Measurements from ENCODE around the gene DCST2.
"Not testable (repeated sequence)": the region's sequence is repeated elsewhere in the genome, so short reads cannot be mapped to it uniquely, and the experiment has no call there.

DCST2 gene

GRCh38 chr1:154998201-154998780 lies 35.3 kb downstream of the DCST2 start:
- Histone ChIP-seq H3K27ac (ENCODE audit: low read depth, low read length) (no peak overlapping the region), H3K27me3 (ENCODE audit: low read length) (no peaks in the 10 kb centered on the region), H3F3A (ENCODE audit: insufficient read depth) (peaks cover 16% of the 10 kb centered on the region), H3K9ac (ENCODE audit: low read length) (no peak overlapping the region), H3K4me2 (ENCODE audit: low read depth, low read length, poor library complexity, severe bottlenecking) (no peak overlapping the region), H3K79me2 (ENCODE audit: insufficient read depth, low read length) (no peaks in the 10 kb centered on the region), H2AFZ (ENCODE audit: low read depth, low read length, severe bottlenecking) (no peak overlapping the region), H3K9me3 (ENCODE audit: insufficient read depth, low read length) (no peaks in the 10 kb centered on the region), H4K20me1 (ENCODE audit: low read depth, low read length) (no peaks in the 10 kb centered on the region), H3K9me2 (replicated peaks; ENCODE audit: insufficient read depth, low read length) (no peaks in the 10 kb centered on the region), H3K36me3 (ENCODE audit: low read length) (no peaks in the 10 kb centered on the region), H3K4me3 (ENCODE audit: insufficient read depth, low read length, poor library complexity, severe bottlenecking) (no peak overlapping the region)
- TF ChIP-seq CTCF (IDR thresholded peaks at IDR 0.05; ENCODE audit: insufficient read depth, low read length, poor library complexity, severe bottlenecking) (no peak), EZH2phosphoT487 (conservative IDR thresholded peaks at IDR 0.05; ENCODE audit: low read length) (no peak)

- Histone ChIP-seq H3K79me2 (ENCODE audit: insufficient read depth, low read length) (no peaks in the 10 kb centered on the region), H4K20me1 (ENCODE audit: low read depth, low read length) (no peaks in the 10 kb centered on the region), H3F3A (ENCODE audit: insufficient read depth) (peaks cover 16% of the 10 kb centered on the region), H3K4me2 (ENCODE audit: low read depth, low read length, poor library complexity, severe bottlenecking) (no peak overlapping the region), H3K9ac (ENCODE audit: low read length) (no peak overlapping the region), H3K27me3 (ENCODE audit: low read length) (no peaks in the 10 kb centered on the region), H2AFZ (ENCODE audit: low read depth, low read length, severe bottlenecking) (no peak overlapping the region), H3K9me3 (ENCODE audit: insufficient read depth, low read length) (no peaks in the 10 kb centered on the region), H3K36me3 (ENCODE audit: low read length) (no peaks in the 10 kb centered on the region), H3K27ac (ENCODE audit: low read depth, low read length) (no peak overlapping the region), H3K4me3 (ENCODE audit: insufficient read depth, low read length, poor library complexity, severe bottlenecking) (no peak overlapping the region), H3K9me2 (replicated peaks; ENCODE audit: insufficient read depth, low read length) (no peaks in the 10 kb centered on the region)
- TF ChIP-seq EZH2phosphoT487 (conservative IDR thresholded peaks at IDR 0.05; ENCODE audit: low read length), result no peak
- TF ChIP-seq CTCF (IDR thresholded peaks at IDR 0.05; ENCODE audit: insufficient read depth, low read length, poor library complexity, severe bottlenecking), result no peak
These were observed 36.4 kb downstream of the DCST2 start for GRCh38 chr1:154996966-154997701.

- H3K27me3 ChIP-seq (ENCODE audit: low read length); H4K20me1 ChIP-seq (ENCODE audit: low read depth, low read length); H3K4me2 ChIP-seq (ENCODE audit: low read depth, low read length, poor library complexity, severe bottlenecking); H3K4me3 ChIP-seq (ENCODE audit: insufficient read depth, low read length, poor library complexity, severe bottlenecking); H3K36me3 ChIP-seq (ENCODE audit: low read length); H3K79me2 ChIP-seq (ENCODE audit: insufficient read depth, low read length); H3K9me2 ChIP-seq (replicated peaks; ENCODE audit: insufficient read depth, low read length); H3K9ac ChIP-seq (ENCODE audit: low read length); H3K27ac ChIP-seq (ENCODE audit: low read depth, low read length); H3K9me3 ChIP-seq (ENCODE audit: insufficient read depth, low read length); H2AFZ ChIP-seq (ENCODE audit: low read depth, low read length, severe bottlenecking): not testable (repeated sequence)
- peaks cover 16% of the 10 kb centered on the region for H3F3A ChIP-seq (ENCODE audit: insufficient read depth)
These were observed 38.1 kb downstream of the DCST2 start for GRCh38 chr1:154995301-154995983.

- Histone ChIP-seq H3K9me2 (replicated peaks; ENCODE audit: insufficient read depth, low read length) (no peaks in the 10 kb centered on the region), H3K36me3 (ENCODE audit: low read length) (no peaks in the 10 kb centered on the region), H3F3A (ENCODE audit: insufficient read depth) (peaks cover 9% of the 10 kb centered on the region), H3K27ac (ENCODE audit: low read depth, low read length) (no peak overlapping the region), H3K79me2 (ENCODE audit: insufficient read depth, low read length) (no peaks in the 10 kb centered on the region), H3K9ac (ENCODE audit: low read length) (no peak overlapping the region), H2AFZ (ENCODE audit: low read depth, low read length, severe bottlenecking) (no peak overlapping the region), H4K20me1 (ENCODE audit: low read depth, low read length) (no peaks in the 10 kb centered on the region), H3K4me3 (ENCODE audit: insufficient read depth, low read length, poor library complexity, severe bottlenecking) (no peak overlapping the region), H3K9me3 (ENCODE audit: insufficient read depth, low read length) (no peaks in the 10 kb centered on the region), H3K27me3 (ENCODE audit: low read length) (no peaks in the 10 kb centered on the region), H3K4me2 (ENCODE audit: low read depth, low read length, poor library complexity, severe bottlenecking) (no peak overlapping the region)
- TF ChIP-seq CTCF (IDR thresholded peaks at IDR 0.05; ENCODE audit: insufficient read depth, low read length, poor library complexity, severe bottlenecking) (no peak), EZH2phosphoT487 (conservative IDR thresholded peaks at IDR 0.05; ENCODE audit: low read length) (no peak)
These were observed 39.0 kb downstream of the DCST2 start for GRCh38 chr1:154994591-154994990.

Measured in SU-DHL-6 (cell line).